A673 (cell line): ENCODE measurements around the gene NPTX2. TPM values are rescaled to one million over a fixed set of nuclear protein-coding genes. Genes with fewer than 3 reads are reported as not detected.

Experiments
- BruUV-seq: library from RNA; stranded (reverse); fragments of 400-500 nt; replicated peaks from 2 replicates; lab custom pipeline; 2021; lab: Mats Ljungman, UMichigan
- CTCF ChIA-PET: fragments of 300-600 bp; sonication (Branson Sonifier 250); formaldehyde crosslinking; loops from one replicate; lab custom pipeline; 2022; ENCODE audit warnings: antibody characterized with exemption; lab: Charles Lee
- POLR2A ChIA-PET: fragments of 300-600 bp; sonication (Branson Sonifier 250); formaldehyde crosslinking; loops from one replicate; lab custom pipeline; 2022; ENCODE audit warnings: antibody characterized with exemption; ENCODE audit not compliant: low non-redundant PET; lab: Charles Lee
- DNase-seq: peaks from one replicate; pipeline ENCODE4 v3.0.0-alpha.2; 2015; ENCODE audit warnings: low spot score
- H3K27ac ChIP-seq: fragments of 200-600 bp; sonication (generic); 2 replicates; pipeline ENCODE4 v1.5.1; 2016; ENCODE audit warnings: mixed run types, low read depth, mild to moderate bottlenecking, mixed read lengths, antibody characterized with exemption, low read length; ENCODE audit not compliant: poor library complexity, severe bottlenecking
- H3K27me3 ChIP-seq: fragments of 200-600 bp; sonication (generic); replicated peaks from 2 replicates; pipeline ENCODE4 v1.6.1; 2017; ENCODE audit warnings: mixed run types, low read depth, mild to moderate bottlenecking, mixed read lengths, antibody characterized with exemption, low read length; ENCODE audit not compliant: insufficient read depth, poor library complexity
- H3K36me3 ChIP-seq: fragments of 200-600 bp; sonication (generic); 2 replicates; pipeline ENCODE4 v1.6.1; 2016; ENCODE audit warnings: mixed run types, mild to moderate bottlenecking, mixed read lengths, antibody characterized with exemption, low read length; ENCODE audit not compliant: insufficient read depth, poor library complexity, severe bottlenecking
- H3K4me1 ChIP-seq: fragments of 200-600 bp; sonication (generic); 2 replicates; pipeline ENCODE4 v1.6.1; 2017; ENCODE audit warnings: mixed run types, mild to moderate bottlenecking, mixed read lengths, antibody characterized with exemption, low read length; ENCODE audit not compliant: insufficient read depth, poor library complexity, severe bottlenecking
- H3K4me3 ChIP-seq: fragments of 200-600 bp; sonication (generic); 2 replicates; pipeline ENCODE4 v1.5.1; 2016; ENCODE audit warnings: low read depth, mixed run types, mild to moderate bottlenecking, mixed read lengths, low read length; ENCODE audit not compliant: poor library complexity, severe bottlenecking
- H3K9me3 ChIP-seq: fragments of 200-600 bp; sonication (generic); 2 replicates; pipeline ENCODE4 v1.6.1; 2016; ENCODE audit warnings: mixed run types, low read depth, mild to moderate bottlenecking, mixed read lengths, antibody characterized with exemption, low read length; ENCODE audit not compliant: poor library complexity, severe bottlenecking
- EZH2 ChIP-seq: fragments of 200-600 bp; sonication (generic); IDR thresholded peaks from 2 replicates; pipeline ENCODE4 v1.6.1; 2017; ENCODE audit warnings: borderline replicate concordance, low read depth, mild to moderate bottlenecking, mixed read lengths, antibody characterized with exemption, low read length; ENCODE audit not compliant: poor library complexity, severe bottlenecking
- intact Hi-C: fragments of 100-400 bp; cut with micrococcal nuclease; formaldehyde crosslinking; loops from one replicate; pipeline ENCODE4 v1.10.0; 2022; ENCODE audit not compliant: unreplicated experiment
- total RNA-seq: library from RNA; stranded (reverse); gene quantifications from 2 replicates; pipeline ENCODE4 v1.2.3, GENCODE V29; 2021
- TF ChIP-seq, protein P1 (sequence below): fragments of 300-800, 200-600 bp; sonication (generic); conservative IDR thresholded peaks from 2 replicates; pipeline ENCODE4 v1.5.1; 2017; ENCODE audit warnings: low read depth, mild to moderate bottlenecking, antibody characterized with exemption, low read length, moderate library complexity, mixed read lengths

The NPTX2 gene
- total RNA-seq, 1 experiment from 2014 or later: 2.2 TPM

GRCh38 chr7:98598846-98599615 lies 18.1 kb upstream of the NPTX2 start:
- Histone ChIP-seq H3K9me3 (no peaks in the 10 kb centered on the region), H3K4me3 (no peak overlapping the region), H3K36me3 (no peaks in the 10 kb centered on the region), H3K27ac (no peak overlapping the region), H3K27me3 (peaks cover 18% of the 10 kb centered on the region), H3K4me1 (no peaks in the 10 kb centered on the region)
- ChIA-PET CTCF (no interaction called here), POLR2A (no interaction called here)
- TF ChIP-seq, protein P1, sequence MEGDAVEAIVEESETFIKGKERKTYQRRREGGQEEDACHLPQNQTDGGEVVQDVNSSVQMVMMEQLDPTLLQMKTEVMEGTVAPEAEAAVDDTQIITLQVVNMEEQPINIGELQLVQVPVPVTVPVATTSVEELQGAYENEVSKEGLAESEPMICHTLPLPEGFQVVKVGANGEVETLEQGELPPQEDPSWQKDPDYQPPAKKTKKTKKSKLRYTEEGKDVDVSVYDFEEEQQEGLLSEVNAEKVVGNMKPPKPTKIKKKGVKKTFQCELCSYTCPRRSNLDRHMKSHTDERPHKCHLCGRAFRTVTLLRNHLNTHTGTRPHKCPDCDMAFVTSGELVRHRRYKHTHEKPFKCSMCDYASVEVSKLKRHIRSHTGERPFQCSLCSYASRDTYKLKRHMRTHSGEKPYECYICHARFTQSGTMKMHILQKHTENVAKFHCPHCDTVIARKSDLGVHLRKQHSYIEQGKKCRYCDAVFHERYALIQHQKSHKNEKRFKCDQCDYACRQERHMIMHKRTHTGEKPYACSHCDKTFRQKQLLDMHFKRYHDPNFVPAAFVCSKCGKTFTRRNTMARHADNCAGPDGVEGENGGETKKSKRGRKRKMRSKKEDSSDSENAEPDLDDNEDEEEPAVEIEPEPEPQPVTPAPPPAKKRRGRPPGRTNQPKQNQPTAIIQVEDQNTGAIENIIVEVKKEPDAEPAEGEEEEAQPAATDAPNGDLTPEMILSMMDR: no peak
- no peak for TF ChIP-seq EZH2
- no TSS peak for BruUV-seq
- no peak for DNase-seq
- intact Hi-C loops: no loop called here

DNA sequence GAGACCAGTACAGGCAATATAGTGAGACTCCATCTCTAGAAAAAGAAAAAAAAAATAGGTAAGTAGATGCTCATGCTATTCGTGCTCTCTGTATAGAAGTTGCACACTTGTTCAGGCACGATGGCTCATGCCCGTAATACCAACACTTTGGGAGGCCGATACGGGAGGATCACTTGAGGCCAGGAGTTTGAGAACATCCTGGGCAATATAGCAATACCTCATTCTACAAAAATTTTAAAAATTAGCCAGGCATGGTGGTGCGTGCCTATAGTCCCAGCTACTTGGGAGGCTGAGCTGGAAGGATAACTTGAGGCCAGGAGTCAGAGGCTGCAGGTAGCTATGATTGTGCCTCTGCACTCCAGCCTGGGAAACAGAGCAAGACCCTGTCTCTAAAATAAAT lies 17.2 kb upstream of the NPTX2 start:
- ChIA-PET CTCF (no interaction called here), POLR2A (no interaction called here)
- DNase-seq: no peak
- no peak overlapping the region for H3K27ac ChIP-seq
- H3K4me1 ChIP-seq: no peaks in the 10 kb centered on the region
- no peaks in the 10 kb centered on the region for H3K9me3 ChIP-seq
- peaks cover 18% of the 10 kb centered on the region for H3K27me3 ChIP-seq
- no peak for TF ChIP-seq EZH2
- TF ChIP-seq, protein P1: no peak
- no TSS peak for BruUV-seq
- intact Hi-C loops: no loop called here
- no peak overlapping the region for H3K4me3 ChIP-seq
- no peaks in the 10 kb centered on the region for H3K36me3 ChIP-seq

DNA sequence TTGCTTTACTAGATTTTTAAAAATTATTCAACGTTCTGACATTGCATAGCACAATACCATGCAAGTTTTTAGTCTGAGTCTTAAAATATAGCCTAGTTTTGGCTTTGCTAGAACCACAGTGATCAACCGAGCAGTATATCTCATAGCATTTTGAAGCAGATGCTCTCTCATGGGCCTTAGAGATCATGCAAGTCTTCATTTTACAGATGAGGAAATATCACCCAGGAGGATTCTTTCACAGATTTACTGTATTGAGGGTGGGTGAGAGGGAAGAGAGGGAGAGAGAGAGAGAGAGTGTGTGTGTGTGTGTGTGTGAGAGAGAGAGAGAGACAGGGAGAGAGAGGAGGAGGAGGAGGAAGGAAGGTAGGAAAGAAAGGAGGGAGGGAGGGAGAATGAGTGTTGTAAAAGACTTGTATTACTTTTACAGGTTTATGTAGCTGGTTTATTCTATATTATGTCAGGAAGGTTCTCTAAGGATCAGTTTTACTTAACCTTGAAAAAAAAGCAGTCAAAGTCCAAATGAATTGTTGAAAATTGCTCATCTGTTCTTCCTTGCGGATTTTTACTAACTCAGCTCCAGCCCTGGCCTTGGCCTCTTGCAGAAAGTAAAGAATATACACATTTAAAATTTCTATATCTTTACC lies 14.2 kb upstream of the NPTX2 start:
- Histone ChIP-seq H3K27me3 (peaks cover 22% of the 10 kb centered on the region), H3K4me1 (no peaks in the 10 kb centered on the region), H3K4me3 (no peak overlapping the region), H3K27ac (no peak overlapping the region), H3K36me3 (no peaks in the 10 kb centered on the region), H3K9me3 (no peaks in the 10 kb centered on the region)
- POLR2A ChIA-PET: no interaction called here
- no TSS peak for BruUV-seq
- DNase-seq: no peak
- intact Hi-C loops: no loop called here
- no peak for TF ChIP-seq EZH2
- CTCF ChIA-PET: no interaction called here
